Karpas-422 (cell line): ENCODE data around the gene SLC17A9. TPM values are rescaled to one million over a fixed set of nuclear protein-coding genes. Genes with fewer than 3 reads are reported as not detected.

Source experiments
- DNase-seq: peaks from one replicate; pipeline ENCODE4 v3.0.0-alpha.2; 2015
- H2AFZ ChIP-seq: fragments of 200-600 bp; sonication (generic); 2 replicates; pipeline ENCODE4 v1.6.1; 2014; ENCODE audit warnings: antibody characterized with exemption, low read length, mixed read lengths
- H3K27ac ChIP-seq: fragments of 200-600 bp; sonication (generic); 2 replicates; pipeline ENCODE4 v1.5.1; 2014; ENCODE audit warnings: mild to moderate bottlenecking, low read length, moderate library complexity
- H3K27me3 ChIP-seq: fragments of 200-600 bp; sonication (generic); 2 replicates; pipeline ENCODE4 v1.6.1; 2014; ENCODE audit warnings: low read length, mixed read lengths
- H3K36me3 ChIP-seq: fragments of 200-600 bp; sonication (generic); 2 replicates; pipeline ENCODE4 v1.6.1; 2014; ENCODE audit warnings: low read length, mixed read lengths; ENCODE audit not compliant: insufficient read depth
- H3K4me1 ChIP-seq: fragments of 200-600 bp; sonication (generic); 2 replicates; pipeline ENCODE4 v1.6.1; 2014; ENCODE audit warnings: mild to moderate bottlenecking, low read length, mixed read lengths
- H3K4me2 ChIP-seq: fragments of 200-600 bp; sonication (generic); 2 replicates; pipeline ENCODE4 v1.6.1; 2014; ENCODE audit warnings: low read length, low read depth, mild to moderate bottlenecking; ENCODE audit not compliant: poor library complexity, severe bottlenecking
- H3K4me3 ChIP-seq: fragments of 200-600 bp; sonication (generic); 2 replicates; pipeline ENCODE4 v1.5.1; 2014; ENCODE audit warnings: mild to moderate bottlenecking, antibody characterized with exemption, low read length, mixed read lengths
- H3K79me2 ChIP-seq: fragments of 200-600 bp; sonication (generic); 2 replicates; pipeline ENCODE4 v1.6.1; 2014; ENCODE audit warnings: mild to moderate bottlenecking, low read length, mixed read lengths
- H3K9ac ChIP-seq: fragments of 200-600 bp; sonication (generic); 2 replicates; pipeline ENCODE4 v1.6.0; 2014; ENCODE audit warnings: low read length
- H3K9me2 ChIP-seq: fragments of 200-600 bp; sonication (generic), shearing (Covaris generic); replicated peaks from 2 replicates; pipeline ENCODE4 v1.6.0; 2014; ENCODE audit warnings: mild to moderate bottlenecking, low read length, moderate library complexity; ENCODE audit not compliant: insufficient read depth
- H3K9me3 ChIP-seq: fragments of 300-700, 200-600 bp; sonication (generic); 2 replicates; pipeline ENCODE4 v1.6.1; 2014; ENCODE audit warnings: low read length, mixed read lengths
- H4K20me1 ChIP-seq: fragments of 200-600 bp; sonication (generic); 2 replicates; pipeline ENCODE4 v1.6.1; 2014; ENCODE audit warnings: mild to moderate bottlenecking, antibody characterized with exemption, low read length, low read depth; ENCODE audit not compliant: insufficient read depth
- total RNA-seq: library from RNA; depleted of rRNA; stranded (reverse); fragments of >200 nt; shearing (Covaris generic); gene quantifications from 2 replicates; pipeline ENCODE4 v1.2.3, GENCODE V29; 2014; ENCODE audit warnings: low replicate concordance

Gene SLC17A9
- total RNA-seq, 1 experiment from 2014 or later: 15.9 TPM

- Histone ChIP-seq H3K9me2 (no peaks in the 10 kb centered on the region), H3K4me1 (no peaks in the 10 kb centered on the region), H3K27ac (no peak overlapping the region), H3K9me3 (no peaks in the 10 kb centered on the region), H2AFZ (no peak overlapping the region), H3K9ac (no peak overlapping the region), H3K4me3 (no peak overlapping the region), H3K36me3 (no peaks in the 10 kb centered on the region), H3K4me2 (no peak overlapping the region), H3K79me2 (no peaks in the 10 kb centered on the region), H4K20me1 (no peaks in the 10 kb centered on the region), H3K27me3 (no peaks in the 10 kb centered on the region)
- DNase-seq: no peak
Observed at GRCh38 chr20:62991863-62992262, 39.4 kb downstream of the SLC17A9 start.

DNA sequence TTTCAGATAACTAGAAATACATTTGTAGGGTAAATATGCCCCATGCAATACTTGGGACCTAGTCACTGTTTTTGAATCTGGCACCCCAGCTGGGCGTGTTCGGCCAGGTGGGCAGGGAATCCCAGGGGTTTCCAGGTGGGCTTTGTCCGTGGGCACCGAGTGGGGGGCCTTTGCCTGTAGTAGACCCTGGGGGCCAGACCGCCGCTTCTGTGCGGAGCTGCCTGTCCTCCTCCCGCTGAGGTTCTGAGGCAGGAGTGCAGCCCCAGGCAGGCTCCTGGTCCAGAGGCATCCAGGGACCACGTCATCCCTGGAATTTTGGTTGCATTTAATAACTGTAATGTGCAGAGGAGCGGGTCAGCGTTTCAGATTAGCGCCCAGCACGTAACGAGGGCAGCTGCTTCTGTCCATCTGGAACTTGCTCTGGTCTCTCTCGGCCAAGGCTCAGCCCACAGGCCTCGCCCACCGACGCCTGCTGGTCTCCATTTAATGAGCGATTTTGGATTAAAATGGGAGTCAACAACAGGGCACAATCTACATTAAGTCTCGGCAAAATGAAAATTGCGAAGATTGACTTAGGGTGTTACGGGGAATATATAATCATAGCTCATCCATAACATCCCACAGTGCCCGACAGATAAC is 41.5 kb downstream of the SLC17A9 start:
- no peak overlapping the region for H3K9ac ChIP-seq
- no peak for DNase-seq
- H3K9me2 ChIP-seq: no peaks in the 10 kb centered on the region
- no peaks in the 10 kb centered on the region for H3K27me3 ChIP-seq
- H3K27ac ChIP-seq: no peak overlapping the region
- H4K20me1 ChIP-seq: no peaks in the 10 kb centered on the region
- H3K4me3 ChIP-seq: no peak overlapping the region
- H3K36me3 ChIP-seq: no peaks in the 10 kb centered on the region
- no peaks in the 10 kb centered on the region for H3K4me1 ChIP-seq
- no peak overlapping the region for H2AFZ ChIP-seq
- H3K9me3 ChIP-seq: no peaks in the 10 kb centered on the region
- no peak overlapping the region for H3K4me2 ChIP-seq
- no peaks in the 10 kb centered on the region for H3K79me2 ChIP-seq

- Histone ChIP-seq H3K79me2 (no peaks in the 10 kb centered on the region), H4K20me1 (0 out of 2 replicates have a peak, but pooled peaks cover 1% of the 10 kb centered on the region), H3K36me3 (no peaks in the 10 kb centered on the region), H3K27me3 (no peaks in the 10 kb centered on the region), H3K9ac (no peak overlapping the region), H3K9me3 (no peaks in the 10 kb centered on the region), H3K4me2 (no peak overlapping the region), H3K27ac (no peak overlapping the region), H3K4me3 (no peak overlapping the region), H3K9me2 (no peaks in the 10 kb centered on the region), H2AFZ (no peak overlapping the region), H3K4me1 (no peaks in the 10 kb centered on the region)
- no peak for DNase-seq
Observed at GRCh38 chr20:62994869-62995281, 42.4 kb downstream of the SLC17A9 start.

GRCh38 chr20:62995481-62995880 is 43.0 kb downstream of the SLC17A9 start:
- H4K20me1 ChIP-seq: 0 out of 2 replicates have a peak, but pooled peaks cover 3% of the 10 kb centered on the region
- H2AFZ ChIP-seq: no peak overlapping the region
- H3K4me3 ChIP-seq: no peak overlapping the region
- H3K27ac ChIP-seq: no peak overlapping the region
- H3K79me2 ChIP-seq: no peaks in the 10 kb centered on the region
- H3K9me3 ChIP-seq: no peaks in the 10 kb centered on the region
- H3K36me3 ChIP-seq: no peaks in the 10 kb centered on the region
- H3K9me2 ChIP-seq: no peaks in the 10 kb centered on the region
- H3K9ac ChIP-seq: no peak overlapping the region
- DNase-seq: no peak
- no peak overlapping the region for H3K4me2 ChIP-seq
- no peaks in the 10 kb centered on the region for H3K27me3 ChIP-seq
- H3K4me1 ChIP-seq: peaks cover 3% of the 10 kb centered on the region; the same call in 1 of the 2 replicates

- no peak overlapping the region for H2AFZ ChIP-seq
- H3K36me3 ChIP-seq: no peaks in the 10 kb centered on the region
- H3K79me2 ChIP-seq: no peaks in the 10 kb centered on the region
Observed at GRCh38 chr20:62995898-62996595, 43.5 kb downstream of the SLC17A9 start.

GRCh38 chr20:62996596-62996982 is 44.1 kb downstream of the SLC17A9 start:
- no peaks in the 10 kb centered on the region for H3K27me3 ChIP-seq
- 0 out of 2 replicates have a peak, but pooled peaks cover 3% of the 10 kb centered on the region for H4K20me1 ChIP-seq
- no peak for DNase-seq
- no peaks in the 10 kb centered on the region for H3K9me2 ChIP-seq
- no peak overlapping the region for H3K4me3 ChIP-seq
- no peak overlapping the region for H3K9ac ChIP-seq
- no peaks in the 10 kb centered on the region for H3K9me3 ChIP-seq
- H3K27ac ChIP-seq: no peak overlapping the region
- H3K79me2 ChIP-seq: no peaks in the 10 kb centered on the region
- H3K36me3 ChIP-seq: no peaks in the 10 kb centered on the region
- no peak overlapping the region for H3K4me2 ChIP-seq
- H2AFZ ChIP-seq: no peak overlapping the region
- H3K4me1 ChIP-seq: peaks cover 4% of the 10 kb centered on the region; the same call in 1 of the 2 replicates

More at GRCh38 chr20:62995898-62996595, 43.5 kb downstream of the SLC17A9 start:
- no peak overlapping the region for H3K9ac ChIP-seq
- H3K9me3 ChIP-seq: no peaks in the 10 kb centered on the region
- H3K4me2 ChIP-seq: no peak overlapping the region
- H4K20me1 ChIP-seq: 0 out of 2 replicates have a peak, but pooled peaks cover 3% of the 10 kb centered on the region
- no peak overlapping the region for H3K4me3 ChIP-seq
- H3K27ac ChIP-seq: no peak overlapping the region
- no peaks in the 10 kb centered on the region for H3K27me3 ChIP-seq
- DNase-seq: no peak
- no peaks in the 10 kb centered on the region for H3K9me2 ChIP-seq
- H3K4me1 ChIP-seq: peaks cover 4% of the 10 kb centered on the region; the same call in 1 of the 2 replicates

- Histone ChIP-seq H4K20me1 (0 out of 2 replicates have a peak, but pooled peaks cover 3% of the 10 kb centered on the region), H3K9me3 (no peaks in the 10 kb centered on the region), H3K36me3 (no peaks in the 10 kb centered on the region), H3K9ac (no peak overlapping the region), H3K4me2 (no peak overlapping the region), H3K27ac (no peak overlapping the region), H3K4me1 (peaks cover 4% of the 10 kb centered on the region; the same call in 1 of the 2 replicates), H3K9me2 (no peaks in the 10 kb centered on the region), H3K27me3 (no peaks in the 10 kb centered on the region), H2AFZ (no peak overlapping the region), H3K79me2 (no peaks in the 10 kb centered on the region), H3K4me3 (no peak overlapping the region)
- no peak for DNase-seq
Observed at GRCh38 chr20:62997417-62998035, 45.0 kb downstream of the SLC17A9 start.

DNA sequence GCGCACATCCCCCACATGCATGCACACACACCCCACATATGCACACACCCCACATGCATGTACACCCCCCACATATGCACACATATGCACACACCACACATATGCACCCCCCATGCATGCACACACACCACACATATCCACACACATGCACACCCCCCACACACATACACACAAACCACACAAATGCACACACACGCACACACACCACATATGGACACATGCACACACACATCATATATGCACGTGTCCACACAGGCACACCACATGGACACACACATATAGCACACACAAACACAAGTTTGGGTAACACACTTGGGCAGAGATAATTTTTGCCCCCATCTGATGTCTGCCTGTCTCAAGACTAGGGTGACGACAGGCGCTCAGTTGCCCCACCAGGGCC is 45.9 kb downstream of the SLC17A9 start:
- Histone ChIP-seq H3K9me3 (no peaks in the 10 kb centered on the region), H3K4me3 (no peak overlapping the region), H3K79me2 (no peaks in the 10 kb centered on the region), H3K27ac (no peak overlapping the region), H3K27me3 (no peaks in the 10 kb centered on the region), H4K20me1 (0 out of 2 replicates have a peak, but pooled peaks cover 3% of the 10 kb centered on the region), H3K9ac (no peak overlapping the region), H3K4me1 (peaks cover 4% of the 10 kb centered on the region; the same call in 1 of the 2 replicates), H2AFZ (no peak overlapping the region), H3K36me3 (no peaks in the 10 kb centered on the region), H3K4me2 (no peak overlapping the region), H3K9me2 (no peaks in the 10 kb centered on the region)
- no peak for DNase-seq
